ACHN (cell line): Measurements from ENCODE around the gene PDE6C.

Source experiments
- DNase-seq: peaks from one replicate; pipeline ENCODE4 v3.0.0-alpha.2; 2015
- in situ Hi-C: cut with HindIII; loops from 2 replicates; pipeline ENCODE4 v1.10.0; 2017; ENCODE audit warnings: low sequenced_read_pairs, low pct_ligation_motif_present, low pct_unique_long_range_greater_than_20kb

The PDE6C gene

DNA sequence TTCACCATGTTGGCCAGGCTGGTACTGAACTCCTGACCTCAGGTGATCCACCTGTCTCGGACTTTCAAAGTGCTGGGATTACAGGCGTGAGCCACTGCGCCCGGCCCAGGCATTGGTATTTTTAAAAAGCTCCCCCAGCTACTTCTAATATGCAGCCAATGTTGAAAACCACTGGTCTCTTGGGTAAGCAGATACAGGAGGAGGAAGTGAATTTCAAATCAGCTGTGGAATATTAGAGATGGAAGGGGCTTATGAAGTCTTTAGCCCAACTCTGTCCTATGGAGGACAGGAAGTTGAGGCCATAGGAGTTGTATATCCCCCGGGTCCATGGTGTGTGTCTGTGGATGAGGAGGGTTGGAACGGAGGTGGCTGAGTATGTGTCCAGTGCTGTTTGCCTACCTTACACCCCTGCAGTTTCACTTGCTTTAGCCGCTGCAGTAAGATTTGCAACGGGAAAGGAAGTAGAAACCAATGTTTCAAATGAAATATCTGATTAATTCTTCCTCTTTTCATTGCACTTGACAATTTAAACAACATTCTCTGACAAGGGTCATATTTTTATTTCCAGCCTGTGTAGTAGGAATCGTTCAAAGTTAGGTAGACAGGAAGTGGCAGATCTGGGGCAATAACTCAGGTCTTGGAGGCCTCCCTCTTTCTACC is 3.4 kb downstream of the PDE6C start:
- in situ Hi-C loops, result no loop called here
- no peak for DNase-seq

DNA sequence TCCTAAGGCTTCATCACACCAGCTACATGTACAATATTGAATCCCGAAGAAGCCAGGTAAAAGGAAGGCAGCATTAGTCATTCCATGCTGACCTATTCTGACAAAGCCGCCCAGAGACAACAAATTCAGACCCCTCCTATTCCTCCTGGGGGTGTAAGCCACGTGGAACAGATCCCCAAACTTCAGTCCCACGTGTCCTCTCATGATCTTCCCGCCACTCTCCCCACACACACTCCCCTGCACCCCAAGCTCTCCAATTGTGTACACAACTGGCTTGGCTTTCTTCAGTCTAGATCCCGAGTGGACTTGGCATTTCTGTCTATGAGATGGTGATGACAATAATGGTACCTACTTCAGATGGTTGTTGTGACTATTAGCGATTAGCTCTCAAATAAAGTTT is 8.6 kb downstream of the PDE6C start:
- in situ Hi-C loops, result no loop called here

DNA sequence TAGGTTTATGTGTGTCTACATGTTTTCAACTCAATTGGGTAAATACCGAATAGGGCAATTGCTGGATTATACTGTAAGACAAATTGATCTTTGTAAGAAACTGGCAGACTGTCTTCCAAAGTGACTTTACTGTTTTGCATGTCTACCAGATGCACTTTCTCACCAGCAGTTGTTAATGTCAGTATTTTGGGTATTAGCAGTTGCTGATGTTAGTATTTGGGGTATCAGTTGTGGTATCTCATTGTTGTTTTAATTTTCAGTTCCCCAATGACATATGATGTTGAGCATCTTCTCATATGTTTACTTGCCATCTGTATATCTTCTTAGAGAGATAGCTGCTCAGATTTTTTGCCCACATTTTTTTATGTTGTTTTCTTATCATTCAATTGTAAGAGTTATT is 10.6 kb downstream of the PDE6C start:
- DNase-seq, result no peak
- in situ Hi-C loops, result no loop called here

More for the DNA sequence above, 8.6 kb downstream of the PDE6C start:
- DNase-seq, result no peak

DNA sequence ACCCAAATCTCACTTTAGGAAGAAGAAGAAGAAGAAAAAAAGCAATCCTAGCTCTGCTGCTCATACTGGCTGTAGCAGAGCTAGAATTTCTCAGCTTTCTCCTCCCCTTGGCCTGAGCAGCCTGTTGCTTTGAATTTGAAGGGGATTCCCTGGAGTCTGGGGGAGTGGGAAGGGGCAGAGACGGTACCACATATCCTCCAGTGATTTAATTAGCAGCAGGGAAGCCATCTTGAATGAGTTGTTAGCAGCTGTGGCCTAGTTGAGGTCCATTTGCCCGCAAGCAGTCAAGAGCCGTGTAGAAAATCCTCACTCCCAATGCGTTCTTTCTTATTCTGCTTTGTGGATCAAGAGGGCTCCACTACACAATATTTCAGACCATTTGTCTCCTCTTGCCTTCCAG is 16.5 kb downstream of the PDE6C start:
- no peak for DNase-seq
- in situ Hi-C loops, result no loop called here

DNA sequence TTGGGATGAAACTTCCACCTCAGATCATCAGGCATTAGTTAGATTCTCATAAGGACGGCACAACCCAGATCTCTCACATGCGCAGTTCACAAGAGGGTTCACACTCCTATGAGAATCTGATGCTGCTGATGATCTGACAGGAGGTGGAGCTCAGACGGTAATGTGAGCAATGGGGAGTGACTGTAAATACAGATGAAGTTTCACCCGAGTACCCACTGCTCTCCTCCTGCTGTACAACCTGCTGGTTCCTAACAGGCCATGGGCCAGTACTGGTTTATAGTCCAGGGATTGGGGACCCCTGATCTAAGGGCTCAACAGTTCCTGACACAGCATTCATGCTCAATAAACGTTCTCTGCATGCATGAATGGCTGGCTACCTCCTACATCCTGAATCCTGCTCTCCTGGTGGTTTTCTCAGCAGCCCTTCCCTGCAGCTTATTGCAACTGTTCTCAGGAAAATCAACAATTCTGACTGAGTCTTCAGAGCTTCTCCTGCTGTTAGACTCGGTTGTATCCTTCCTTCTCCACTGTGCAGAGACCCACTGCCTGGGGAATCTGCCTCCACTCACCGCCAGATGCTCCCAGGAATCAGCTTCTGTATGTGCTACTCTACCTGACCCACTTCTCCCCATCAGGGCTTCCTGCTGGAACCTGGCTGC is 17.4 kb downstream of the PDE6C start:
- in situ Hi-C loops, result no loop called here
- DNase-seq, result no peak

DNA sequence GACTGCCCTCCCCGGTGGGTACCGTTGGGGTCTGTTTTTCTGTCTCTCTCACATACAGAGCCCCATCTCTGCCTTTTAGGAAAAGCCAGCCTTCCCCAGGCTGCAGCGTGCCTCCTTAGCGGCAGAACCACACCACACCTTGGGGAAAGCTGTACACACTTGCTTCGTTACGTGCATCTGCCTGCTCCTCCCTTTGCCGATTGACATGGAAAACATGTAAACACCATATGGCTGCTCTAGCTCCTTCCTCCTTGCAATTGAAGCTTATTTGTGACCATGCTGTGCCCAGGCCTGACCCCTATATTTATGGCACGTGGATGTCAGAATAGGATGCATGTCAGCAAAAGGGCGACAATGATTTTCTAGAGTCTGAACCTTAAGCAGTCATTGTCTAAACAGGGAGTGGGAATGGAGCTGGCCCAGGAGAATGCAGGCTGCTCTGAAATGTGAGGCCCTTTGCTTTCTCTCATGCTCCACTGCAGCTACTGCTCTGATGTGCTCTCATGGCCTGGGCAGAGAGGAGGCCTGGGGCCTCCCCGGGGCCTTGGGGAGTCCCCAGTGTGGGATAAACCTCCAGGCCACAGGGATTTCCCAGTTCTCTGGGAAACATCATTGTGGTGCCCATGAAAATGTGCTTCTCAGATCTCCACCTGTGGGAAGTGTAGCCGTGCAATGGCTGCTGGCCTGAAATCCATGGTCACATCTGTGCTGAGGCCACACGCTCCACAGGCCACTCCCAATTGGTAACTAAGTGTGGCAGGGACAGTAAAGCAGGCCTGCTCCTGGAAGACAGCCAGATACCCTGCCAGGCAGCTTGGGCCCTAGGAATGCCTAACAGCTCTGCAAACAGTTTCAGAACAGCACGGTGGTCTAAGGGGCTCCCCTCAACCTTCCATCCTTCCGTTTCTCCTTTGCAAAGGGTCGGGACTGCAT is 18.6 kb downstream of the PDE6C start:
- no peak for DNase-seq
- in situ Hi-C loops, result no loop called here

DNA sequence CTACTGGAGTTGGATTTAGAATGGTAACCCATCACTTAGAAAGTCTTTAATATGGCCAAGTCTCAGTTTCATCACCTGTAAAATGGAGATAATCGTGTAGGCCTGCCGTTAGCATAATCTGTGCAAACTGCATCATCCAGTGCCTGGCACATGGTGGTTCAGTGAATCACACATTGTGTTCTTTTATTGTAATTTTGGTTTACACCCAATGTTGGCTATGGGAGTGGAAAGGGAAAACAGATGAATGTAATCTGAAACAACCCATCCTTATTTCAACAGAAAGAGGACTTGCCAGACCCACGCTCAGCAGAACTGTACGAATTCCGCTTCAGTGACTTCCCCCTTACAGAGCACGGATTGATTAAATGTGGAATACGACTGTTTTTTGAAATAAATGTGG is 27.5 kb downstream of the PDE6C start:
- DNase-seq, result no peak
- in situ Hi-C loops, result no loop called here

DNA sequence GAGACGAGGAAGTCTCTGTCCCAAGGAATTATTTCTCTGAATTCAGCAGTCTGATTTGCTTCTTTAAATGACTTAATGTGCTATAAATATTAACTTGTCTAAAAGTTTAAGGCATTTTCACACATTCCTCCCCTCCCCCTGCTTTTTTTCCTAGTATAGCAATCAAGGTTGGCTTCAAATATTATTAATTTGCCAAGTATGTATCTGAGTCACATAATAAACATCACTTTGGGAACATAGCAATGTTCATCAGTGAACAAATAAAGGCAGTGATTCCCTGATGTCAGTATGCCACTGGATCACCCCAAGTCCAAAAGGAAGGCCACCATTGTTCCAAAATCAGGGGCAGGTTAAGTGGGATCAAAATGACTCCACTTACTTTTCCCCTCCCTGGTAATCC is 40.5 kb downstream of the PDE6C start:
- in situ Hi-C loops, result loop anchor here (25.0 kb wide), 1 partner anchor 91 kb away; the partner anchor contains the start of gene FFAR4
- no peak for DNase-seq

DNA sequence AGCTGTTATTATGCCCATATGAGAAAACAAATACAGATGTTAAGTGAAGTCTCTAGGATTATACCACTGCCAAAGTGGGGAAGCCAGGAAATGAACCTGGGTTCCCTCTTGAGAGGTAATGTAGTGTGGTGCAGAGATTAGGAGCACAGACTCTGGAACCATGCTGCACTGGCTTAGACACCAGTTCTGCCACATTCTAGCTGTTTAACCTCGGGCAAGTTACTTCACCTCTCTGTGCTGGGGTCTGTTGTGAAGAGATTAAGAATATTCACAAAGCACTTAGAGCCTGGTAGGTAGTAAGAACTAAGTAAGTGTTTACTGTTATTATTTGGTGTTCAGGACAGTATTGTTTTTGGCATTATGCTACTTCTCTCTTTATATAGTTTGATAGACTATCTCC is 41.9 kb downstream of the PDE6C start:
- no peak for DNase-seq

DNA sequence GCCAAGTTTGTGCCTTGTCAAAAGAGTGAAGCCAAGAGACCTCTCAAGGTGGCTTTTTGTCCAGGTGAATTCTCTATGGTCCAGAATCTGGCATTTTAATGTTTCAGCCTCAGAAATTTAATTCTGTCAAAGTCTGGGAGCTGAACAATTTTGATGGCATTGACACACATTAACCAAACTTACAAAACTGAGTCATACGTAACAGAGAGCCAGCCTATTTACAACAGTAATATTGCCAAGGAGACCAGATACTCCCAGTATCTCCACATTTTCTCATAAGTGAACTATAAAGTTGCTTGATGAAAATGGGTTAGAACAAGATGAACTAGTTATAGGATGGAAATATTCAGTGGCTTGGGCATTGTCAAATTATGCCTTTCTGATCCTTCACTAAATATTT is 43.8 kb downstream of the PDE6C start:
- in situ Hi-C loops, result loop anchor here (25.0 kb wide), 1 partner anchor 94 kb away; the partner anchor contains the start of gene FFAR4
- peak; percentile 4 for DNase-seq

More for the DNA sequence above, 41.9 kb downstream of the PDE6C start:
- in situ Hi-C loops, result loop anchor here (25.0 kb wide), 1 partner anchor 92 kb away; the partner anchor contains the start of gene FFAR4

DNA sequence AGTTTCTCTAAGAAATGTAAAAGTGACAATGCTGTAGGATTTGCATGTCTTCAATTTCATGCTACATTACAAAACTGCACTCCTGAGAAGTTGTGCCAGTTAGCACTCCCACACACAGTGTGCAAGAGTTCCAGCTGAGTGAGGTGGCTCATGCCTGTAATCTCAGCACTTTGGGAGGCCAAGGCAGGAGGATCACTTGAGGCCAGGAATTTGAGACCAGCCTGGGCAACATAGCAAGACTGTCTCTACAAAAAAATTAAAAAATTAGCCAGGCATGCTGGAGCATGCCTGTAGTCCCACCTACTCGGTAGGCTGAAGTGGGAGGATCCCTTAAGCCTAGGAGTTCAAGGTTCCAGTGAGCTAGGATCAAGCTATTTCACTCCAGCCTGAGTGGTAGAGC is 45.4 kb downstream of the PDE6C start:
- in situ Hi-C loops, result loop anchor here (25.0 kb wide), 1 partner anchor 95 kb away; the partner anchor contains the start of gene FFAR4
- DNase-seq, result no peak

DNA sequence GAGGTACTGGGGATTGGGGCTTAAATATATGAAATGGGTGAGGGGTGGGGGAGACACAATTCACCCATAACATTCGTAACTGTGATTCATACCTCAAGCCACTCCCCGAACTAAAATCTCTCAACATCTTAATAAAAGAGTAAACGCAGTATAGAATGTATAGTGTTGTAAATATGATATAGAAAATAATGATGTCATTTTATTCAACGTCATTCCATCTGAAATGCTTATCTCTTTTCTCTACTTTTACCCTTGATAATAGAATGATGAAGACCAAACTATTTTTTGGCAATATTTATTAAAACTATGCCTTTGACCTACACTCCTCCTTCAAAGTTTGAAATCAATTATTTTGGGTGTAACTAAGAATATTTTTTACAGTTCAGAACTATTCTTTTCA is 53.7 kb downstream of the PDE6C start:
- in situ Hi-C loops, result loop anchor here (25.0 kb wide), 1 partner anchor 104 kb away; the partner anchor contains the start of gene FFAR4

DNA sequence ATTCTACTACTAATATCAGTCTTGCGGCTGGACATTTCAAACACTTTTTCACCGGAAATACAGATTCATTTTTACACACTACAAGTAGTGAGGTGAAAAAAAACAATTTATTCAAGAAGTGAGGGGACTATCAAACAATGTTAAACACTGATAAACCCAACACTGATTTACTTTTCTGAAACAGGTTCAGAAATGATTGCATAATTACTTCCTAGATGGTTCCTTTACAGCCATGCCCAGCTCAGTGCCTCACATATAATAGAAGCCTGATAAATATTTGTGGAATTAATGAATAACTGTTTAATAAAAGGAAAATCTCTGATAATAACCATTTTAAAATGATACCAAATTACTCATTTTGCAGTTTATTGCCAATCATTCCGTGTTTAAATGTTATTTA is 55.5 kb downstream of the PDE6C start:
- DNase-seq, result no peak
- in situ Hi-C loops, result loop anchor here (25.0 kb wide), 1 partner anchor 105 kb away; the partner anchor contains the start of gene FFAR4

More for the DNA sequence above, 53.7 kb downstream of the PDE6C start:
- no peak for DNase-seq

DNA sequence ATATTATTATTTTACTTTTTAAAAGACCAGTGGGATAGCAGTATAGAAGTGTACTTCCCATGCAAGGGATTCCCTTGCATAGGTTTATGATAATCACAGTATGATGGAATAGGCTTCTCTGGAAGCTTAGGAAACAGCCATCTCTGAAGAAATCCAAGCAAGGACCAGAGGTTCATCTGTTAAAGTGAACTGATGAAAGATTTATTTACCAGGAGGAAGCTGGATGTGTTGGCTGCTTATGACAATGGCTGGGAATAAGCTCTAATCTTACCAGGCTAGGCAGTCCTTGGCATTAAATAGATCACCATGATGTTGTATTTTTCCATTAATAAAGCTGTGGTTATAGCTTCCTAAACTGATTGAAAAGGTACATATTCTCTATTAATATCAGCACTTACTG is 58.0 kb downstream of the PDE6C start:
- in situ Hi-C loops, result loop anchor here (25.0 kb wide), 1 partner anchor 108 kb away; the partner anchor contains the start of gene FFAR4
- no peak for DNase-seq

DNA sequence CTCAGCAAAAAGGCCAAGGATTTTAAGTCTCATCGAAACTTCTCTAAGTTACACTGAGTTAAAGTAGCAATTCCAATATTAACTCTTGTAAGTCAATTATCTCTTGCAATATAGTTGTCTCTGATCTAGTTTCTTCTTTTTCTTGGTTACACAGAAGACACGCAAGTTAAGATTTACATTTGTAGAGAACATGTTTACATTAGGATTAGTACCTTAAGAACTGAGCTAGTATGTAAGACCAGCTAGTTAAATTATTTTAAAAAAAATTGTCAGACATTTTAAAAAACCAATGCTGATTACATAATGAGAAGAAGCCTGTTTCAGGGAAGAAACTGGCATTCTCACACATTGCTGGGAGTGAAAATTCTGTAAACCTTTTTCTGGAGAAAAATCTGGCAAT is 58.7 kb downstream of the PDE6C start:
- in situ Hi-C loops, result loop anchor here (25.0 kb wide), 1 partner anchor 109 kb away; the partner anchor contains the start of gene FFAR4
- no peak for DNase-seq

DNA sequence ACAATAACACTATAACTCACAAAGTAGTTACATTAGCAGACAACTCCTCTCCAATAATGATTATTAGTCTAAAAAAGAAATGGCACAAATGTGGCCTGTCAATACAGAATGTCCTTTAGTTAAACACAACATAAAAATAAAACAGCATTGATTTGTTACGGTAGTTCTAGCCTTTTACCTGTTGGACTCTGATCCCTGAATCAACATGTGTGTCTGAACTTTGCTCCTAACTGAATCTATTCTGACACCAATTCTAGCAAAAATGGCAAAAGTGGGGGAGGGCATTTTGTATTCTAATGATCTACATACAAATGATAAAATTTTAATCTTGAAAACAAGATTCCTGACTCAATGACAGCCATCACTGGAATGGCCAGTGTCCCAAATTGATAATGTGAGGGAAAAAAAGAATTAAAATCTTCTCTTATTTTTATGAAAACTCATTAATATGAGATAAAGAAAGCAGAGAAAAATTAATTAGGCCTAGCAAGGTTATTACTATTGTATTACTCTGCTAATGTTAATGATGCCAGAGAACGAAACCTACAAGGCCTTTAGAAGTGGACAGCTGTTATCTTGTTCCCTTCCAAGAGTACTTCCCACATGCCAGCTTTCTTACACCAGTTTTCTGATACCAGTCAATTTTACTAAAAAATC is 59.8 kb downstream of the PDE6C start:
- in situ Hi-C loops, result loop anchor here (25.0 kb wide), 1 partner anchor 110 kb away; the partner anchor contains the start of gene FFAR4
- no peak for DNase-seq

DNA sequence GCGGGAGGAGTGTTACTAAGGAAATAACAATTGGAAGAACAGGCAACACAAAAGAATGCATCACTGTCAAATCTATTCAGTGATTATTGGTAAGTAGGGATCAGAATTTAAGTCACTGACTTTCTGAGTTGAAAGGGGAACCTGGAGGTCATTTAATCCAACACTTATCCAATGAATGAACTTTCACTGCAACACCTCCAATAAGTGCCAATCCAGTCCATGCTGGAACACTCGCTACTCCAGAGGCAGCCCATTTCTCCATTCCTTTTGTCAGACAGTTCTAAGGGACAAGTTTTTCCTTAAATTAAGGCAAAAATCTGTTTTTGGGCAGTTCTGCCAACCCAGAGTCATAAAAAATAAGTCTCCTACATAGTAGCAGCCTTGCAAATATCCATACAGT is 60.6 kb downstream of the PDE6C start:
- in situ Hi-C loops, result loop anchor here (25.0 kb wide), 1 partner anchor 111 kb away; the partner anchor contains the start of gene FFAR4
- no peak for DNase-seq

DNA sequence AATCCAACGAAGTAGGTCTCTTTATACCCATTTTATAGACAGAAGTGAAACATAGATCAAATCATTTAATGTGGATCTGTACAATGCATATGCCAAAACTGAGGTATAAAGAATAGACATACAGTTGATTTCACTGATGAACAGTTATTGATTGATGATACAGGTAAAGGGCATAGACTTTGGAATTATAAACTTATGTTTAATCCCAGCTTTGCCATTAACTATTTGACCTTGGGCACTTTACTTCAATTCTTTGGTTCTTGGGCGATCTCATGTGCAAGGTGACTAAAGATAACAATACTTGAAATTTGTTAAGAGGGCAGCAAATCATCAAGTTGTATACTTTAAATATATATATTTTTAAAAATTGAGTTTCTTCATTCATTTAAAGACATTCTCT is 61.5 kb downstream of the PDE6C start:
- in situ Hi-C loops, result loop anchor here (25.0 kb wide), 1 partner anchor 111 kb away; the partner anchor contains the start of gene FFAR4

More for the DNA sequence above, 61.5 kb downstream of the PDE6C start:
- DNase-seq, result no peak
